Epithelial cell of prostate (primary cell): Measurements from ENCODE around the gene RXFP2.

Experiments used
- DNase-seq: peaks from one replicate; pipeline ENCODE4 v3.0.0-alpha.2; 2011; ENCODE audit warnings: low read depth, low spot score
- H3K27ac ChIP-seq: fragments of 450-650 bp; 2 replicates; pipeline ENCODE4 v1.5.1; 2017; ENCODE audit warnings: mild to moderate bottlenecking

RXFP2 gene, protein sequence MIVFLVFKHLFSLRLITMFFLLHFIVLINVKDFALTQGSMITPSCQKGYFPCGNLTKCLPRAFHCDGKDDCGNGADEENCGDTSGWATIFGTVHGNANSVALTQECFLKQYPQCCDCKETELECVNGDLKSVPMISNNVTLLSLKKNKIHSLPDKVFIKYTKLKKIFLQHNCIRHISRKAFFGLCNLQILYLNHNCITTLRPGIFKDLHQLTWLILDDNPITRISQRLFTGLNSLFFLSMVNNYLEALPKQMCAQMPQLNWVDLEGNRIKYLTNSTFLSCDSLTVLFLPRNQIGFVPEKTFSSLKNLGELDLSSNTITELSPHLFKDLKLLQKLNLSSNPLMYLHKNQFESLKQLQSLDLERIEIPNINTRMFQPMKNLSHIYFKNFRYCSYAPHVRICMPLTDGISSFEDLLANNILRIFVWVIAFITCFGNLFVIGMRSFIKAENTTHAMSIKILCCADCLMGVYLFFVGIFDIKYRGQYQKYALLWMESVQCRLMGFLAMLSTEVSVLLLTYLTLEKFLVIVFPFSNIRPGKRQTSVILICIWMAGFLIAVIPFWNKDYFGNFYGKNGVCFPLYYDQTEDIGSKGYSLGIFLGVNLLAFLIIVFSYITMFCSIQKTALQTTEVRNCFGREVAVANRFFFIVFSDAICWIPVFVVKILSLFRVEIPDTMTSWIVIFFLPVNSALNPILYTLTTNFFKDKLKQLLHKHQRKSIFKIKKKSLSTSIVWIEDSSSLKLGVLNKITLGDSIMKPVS

DNA sequence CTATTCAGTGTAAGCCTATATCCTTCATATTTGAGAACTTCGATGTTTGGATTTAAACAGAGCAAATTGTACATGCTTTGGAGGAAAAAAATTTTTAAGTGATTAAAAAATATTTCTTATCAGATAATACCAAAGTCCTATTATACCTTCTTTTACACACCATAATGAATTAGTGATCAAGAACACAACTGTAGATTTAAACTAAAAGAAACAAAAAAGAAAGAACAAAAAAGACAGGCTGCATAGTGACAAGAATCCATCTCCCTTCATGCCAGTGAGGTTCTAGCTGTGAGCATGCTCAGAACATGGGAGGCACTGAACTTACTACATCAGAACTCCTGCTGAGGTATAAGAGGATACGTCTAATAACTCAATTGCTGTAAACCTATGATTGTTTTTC is at the start of gene RXFP2:
Gene RXFP2 (plus strand): TSS at position 301 of the 400 bp plus-strand sequence. CDS start 87 bp downstream, at position 388.
- DNase-seq = no peak

DNA sequence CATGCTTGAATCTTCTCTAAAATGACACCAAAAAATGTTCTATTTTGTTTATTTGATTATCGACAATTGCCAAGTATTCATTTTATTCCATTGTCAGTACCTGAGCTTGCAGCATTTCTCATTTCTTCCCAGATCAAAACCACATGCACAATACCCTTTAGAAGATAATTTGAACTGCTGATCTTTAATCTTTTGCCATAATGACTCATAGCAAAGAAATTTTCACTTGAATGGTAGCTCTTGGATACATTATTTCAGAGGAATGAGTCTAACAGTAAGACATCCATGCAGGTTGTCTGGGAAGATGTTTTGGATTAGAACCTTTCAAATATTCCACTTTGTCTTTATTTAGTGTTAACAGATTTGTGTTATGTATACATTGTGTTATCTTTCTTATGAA is 42.0 kb upstream of the RXFP2 start:
- DNase-seq = no peak
- no peak overlapping the region for H3K27ac ChIP-seq

More for the DNA sequence above, at the start of gene RXFP2:
- H3K27ac ChIP-seq = no peak within 1 kb of the TSS

DNA sequence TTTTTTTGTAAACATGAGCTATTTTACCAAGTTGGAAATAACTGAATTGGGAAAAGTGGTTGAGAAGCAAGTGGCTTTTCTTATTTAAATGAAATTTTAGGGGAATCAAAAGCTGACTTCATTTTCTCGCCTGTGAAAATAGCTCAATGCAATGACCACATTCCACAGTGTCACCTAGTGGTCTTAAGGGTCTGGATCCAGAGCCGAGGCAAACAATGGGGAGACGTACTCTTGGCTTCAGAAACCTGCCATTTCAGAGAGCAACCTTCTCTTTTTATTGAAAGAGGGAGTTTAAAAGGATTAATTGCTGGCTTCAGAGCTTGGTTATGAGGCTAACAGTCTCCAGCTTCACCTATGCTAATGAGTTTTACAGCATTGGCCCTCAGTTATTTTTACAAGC is 39.7 kb upstream of the RXFP2 start:
- no peak overlapping the region for H3K27ac ChIP-seq
- no peak for DNase-seq

DNA sequence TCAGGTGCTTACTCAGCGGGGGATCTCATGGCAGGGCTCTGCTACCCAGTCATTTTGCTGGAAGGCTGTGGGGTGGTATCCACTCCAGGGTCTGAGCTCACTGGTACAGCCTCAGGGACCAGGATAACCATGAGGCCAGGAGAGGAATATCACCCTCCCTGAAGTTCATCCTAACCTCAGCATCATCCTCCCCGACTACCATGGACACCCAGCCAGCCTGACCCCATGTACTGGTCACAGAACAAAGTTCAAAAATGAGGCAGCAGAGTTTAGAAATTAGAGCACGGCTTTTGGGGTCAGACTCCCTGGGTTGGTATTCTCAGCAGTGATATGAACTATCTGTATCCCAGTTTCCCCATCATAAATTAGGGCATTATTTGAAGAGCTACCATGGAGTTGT is 35.5 kb upstream of the RXFP2 start:
- no peak for DNase-seq
- H3K27ac ChIP-seq = no peak overlapping the region

DNA sequence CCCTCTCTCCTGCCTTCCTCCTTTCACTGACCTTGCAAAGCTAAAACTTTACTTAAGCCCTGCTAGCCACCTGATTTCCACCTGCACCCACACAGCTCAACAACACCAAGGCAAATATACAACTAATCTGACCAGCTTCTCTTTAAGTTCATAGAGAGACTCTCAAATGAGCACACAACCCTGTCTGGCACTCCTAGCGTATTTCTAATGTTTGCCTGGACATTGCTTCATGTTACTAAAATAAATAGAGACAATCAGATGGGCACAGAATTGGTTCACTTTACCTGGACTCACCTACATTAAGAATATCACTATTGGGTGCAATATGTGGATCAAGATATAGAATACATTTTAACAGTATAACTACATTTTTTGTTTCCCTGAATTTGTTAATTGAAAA is 33.2 kb upstream of the RXFP2 start:
- no peak overlapping the region for H3K27ac ChIP-seq
- no peak for DNase-seq

DNA sequence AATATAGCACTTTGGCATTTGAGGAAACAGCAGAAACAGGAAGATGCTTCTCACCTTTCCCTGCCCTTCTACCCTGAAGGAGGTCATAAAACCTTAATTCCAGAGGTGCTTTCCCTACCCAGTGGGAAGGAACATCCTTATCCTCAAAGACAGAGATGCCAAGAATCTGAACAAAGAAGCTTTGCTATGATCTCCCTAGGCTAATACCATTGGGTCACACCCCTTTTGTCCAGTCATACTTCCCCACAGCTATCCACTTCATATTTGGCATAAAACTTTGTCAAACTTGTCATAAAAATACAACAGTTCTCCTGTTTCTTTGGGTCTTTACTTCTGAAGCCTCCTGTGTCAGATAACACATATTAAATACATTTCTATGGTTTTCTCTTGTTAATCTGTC is 21.7 kb upstream of the RXFP2 start:
- DNase-seq = no peak
- no peak overlapping the region for H3K27ac ChIP-seq

DNA sequence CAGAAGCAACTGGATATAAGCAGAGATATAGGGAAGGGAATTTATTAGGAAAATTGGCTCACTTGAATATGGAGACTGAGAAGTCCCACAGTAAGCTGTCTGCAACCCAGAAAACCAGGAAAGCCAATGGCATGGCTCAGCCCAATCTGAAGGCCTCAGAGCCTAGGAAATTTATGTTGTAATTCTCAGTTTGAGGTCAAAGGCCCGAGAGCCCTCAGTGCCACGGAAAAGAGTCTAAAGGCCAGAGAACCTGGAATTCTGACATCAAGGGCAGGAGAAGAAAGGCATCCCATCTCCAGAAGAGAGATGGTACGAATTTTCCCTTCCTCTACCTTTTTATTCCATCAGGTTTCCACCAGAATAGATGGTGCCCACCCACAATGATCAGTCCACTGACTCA is 20.1 kb upstream of the RXFP2 start:
- DNase-seq = no peak
- no peak overlapping the region for H3K27ac ChIP-seq

DNA sequence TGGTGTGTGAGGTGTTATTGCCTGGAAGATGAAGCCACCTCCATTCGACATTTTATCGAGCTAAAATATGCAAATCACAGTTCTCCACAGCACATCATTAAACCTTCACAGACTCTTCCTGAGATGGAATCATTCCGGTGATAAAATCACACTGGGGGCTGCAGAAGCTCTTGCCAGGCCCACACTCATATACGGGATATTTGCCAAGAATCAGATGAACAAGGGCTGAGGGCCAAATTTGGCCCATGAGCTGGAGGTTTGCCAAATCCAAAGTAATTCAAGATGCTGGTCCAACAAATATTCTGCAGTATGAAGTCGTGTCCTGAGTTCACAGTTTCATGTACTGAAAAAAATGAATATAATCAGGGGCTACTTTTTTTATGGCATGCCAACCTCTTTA is 16.7 kb upstream of the RXFP2 start:
- no peak for DNase-seq
- H3K27ac ChIP-seq = no peak overlapping the region

DNA sequence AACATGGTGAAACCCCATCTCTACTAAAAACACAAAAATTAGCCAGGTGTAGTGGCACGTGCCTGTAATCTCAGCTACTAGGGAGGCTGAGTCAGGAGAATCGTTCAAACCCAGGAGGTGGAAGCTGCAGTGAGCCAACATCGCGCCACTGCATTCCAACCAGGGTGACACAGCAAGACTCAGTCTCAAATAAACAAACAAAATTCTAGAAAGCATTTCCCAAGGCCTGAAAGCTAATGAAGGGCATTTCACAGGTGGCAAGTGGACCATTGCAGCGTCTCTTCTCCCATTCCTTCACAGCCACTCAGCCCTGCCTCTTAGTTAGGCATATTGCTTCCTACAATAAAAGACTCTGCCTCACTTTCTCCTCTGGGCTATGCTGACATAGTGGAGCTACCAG is 13.5 kb upstream of the RXFP2 start:
- no peak for DNase-seq
- no peak overlapping the region for H3K27ac ChIP-seq

DNA sequence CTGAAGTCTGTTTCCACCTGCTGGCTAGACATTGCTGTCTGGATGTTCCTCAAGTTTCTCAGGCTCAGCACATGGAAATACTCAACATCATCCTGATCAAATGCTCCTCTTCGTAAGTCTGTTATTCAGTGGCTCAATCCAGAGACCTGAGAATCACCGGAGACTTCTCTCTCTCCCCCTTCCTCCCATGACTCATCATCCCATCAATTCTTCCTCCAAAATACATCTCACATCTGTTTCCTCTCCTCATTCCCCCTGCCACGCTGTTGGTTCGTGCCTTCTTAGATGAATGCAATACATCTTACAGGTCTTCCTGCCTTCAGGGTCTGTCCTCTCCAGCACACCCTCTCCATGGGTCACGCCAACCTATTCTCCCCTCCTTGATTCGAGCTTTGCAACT is 7.4 kb upstream of the RXFP2 start:
- no peak for DNase-seq
- H3K27ac ChIP-seq = no peak overlapping the region

DNA sequence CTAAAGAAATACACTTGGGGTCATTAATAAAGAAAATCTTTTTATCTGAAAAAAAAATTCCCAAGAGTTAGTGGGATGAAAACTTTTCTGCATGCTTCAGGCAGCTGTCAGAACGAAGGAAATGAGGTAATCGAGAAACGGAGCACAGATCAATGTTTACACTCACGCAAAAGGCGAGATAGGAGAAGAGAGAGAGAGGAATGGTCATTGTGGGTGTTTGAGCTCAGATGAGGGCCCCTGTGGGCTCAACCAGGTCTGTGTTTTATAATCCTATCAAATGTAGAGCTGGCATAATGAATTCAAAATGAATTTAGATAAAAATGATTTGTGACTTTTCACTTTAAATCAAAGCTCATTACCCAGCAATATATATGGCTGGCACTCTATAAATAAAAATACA is 6.3 kb upstream of the RXFP2 start:
- no peak for DNase-seq
- H3K27ac ChIP-seq = no peak overlapping the region

DNA sequence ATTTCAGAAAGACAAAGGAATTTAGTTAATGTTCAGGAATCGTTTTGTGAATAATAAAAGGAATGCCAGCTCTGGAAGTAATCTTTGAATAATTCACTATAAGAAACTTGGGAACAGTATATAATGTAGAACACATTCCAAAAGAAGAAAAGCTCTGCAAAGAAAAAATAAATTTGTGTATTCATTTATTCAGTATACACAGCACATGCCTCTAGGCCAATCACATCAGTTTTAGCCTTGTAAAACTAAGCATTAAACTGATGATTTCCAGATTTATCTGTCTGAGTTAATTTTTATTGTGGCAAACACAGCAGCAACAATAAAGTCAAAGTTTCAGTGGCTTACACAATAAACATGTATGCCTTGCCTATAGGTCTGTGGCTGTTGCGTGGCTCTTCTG is 5.7 kb upstream of the RXFP2 start:
- no peak for DNase-seq
- H3K27ac ChIP-seq = no peak overlapping the region

DNA sequence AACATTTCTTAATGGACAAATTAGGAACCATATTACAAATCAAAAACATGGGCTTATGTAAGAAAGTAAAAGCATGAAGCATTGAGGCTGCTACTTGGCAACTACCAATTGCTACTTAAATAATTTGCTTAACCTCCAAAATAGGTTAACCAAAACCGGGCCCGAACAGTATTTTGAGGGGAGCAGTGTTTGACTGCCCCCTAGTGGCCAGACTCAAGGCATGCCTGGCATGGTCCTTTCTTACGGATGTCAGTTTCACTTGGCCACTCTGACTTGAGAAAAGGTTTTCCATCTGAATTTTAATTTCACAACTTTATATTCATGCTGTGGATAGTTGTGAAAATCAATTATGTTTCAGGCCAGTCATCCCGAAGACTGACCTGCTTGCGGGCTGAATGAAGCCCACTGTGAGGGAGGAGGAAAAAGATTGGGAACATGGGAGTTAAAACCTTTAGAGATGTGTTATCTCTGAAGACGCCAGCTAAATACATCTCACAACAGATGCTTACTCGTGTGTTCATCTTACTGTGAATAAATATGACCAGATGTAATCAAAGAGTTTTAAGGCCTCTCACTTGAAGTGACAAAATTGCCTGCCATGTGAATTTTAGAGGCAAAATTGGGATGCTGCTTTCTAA is 2.9 kb downstream of the RXFP2 start:
- no peak for DNase-seq
- H3K27ac ChIP-seq = no peak overlapping the region

DNA sequence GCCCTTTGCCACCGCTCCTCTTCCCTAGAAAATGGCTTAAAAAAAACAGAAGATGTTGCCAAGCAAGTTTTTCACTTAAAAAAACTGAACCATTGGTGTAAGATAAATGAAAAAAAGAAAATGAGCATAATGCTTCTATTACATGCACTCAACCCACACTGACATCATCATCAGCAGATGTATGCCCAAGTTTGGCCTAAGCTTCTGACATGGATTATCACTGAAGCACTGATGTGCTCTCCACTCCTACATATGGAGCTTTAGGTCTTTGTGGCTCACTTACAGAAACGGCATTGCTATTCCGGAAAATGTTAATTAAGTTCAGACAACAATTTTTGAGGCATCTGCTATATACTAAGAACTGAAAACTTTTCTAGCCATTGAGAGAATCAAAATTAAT is 8.0 kb downstream of the RXFP2 start:
- H3K27ac ChIP-seq = no peak overlapping the region
- no peak for DNase-seq

DNA sequence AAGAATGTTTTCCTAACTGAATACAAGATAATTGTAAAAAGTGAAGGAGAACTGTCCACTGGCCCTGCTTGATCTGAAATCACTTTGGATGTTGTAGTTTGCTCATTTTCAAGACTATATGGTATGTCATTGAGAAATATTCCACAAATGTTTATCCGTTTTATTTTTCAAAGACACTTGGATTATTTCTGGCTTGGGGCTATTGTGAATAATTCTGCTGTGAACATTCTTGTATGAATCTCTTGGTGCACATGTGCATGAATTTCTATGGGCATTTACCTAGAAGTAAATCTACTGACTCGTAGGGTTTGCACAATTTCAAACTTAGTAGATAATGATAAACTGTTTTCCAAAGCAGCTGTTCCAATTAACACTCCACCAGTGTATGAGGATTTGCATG is 8.6 kb downstream of the RXFP2 start:
- DNase-seq = no peak
- H3K27ac ChIP-seq = no peak overlapping the region

DNA sequence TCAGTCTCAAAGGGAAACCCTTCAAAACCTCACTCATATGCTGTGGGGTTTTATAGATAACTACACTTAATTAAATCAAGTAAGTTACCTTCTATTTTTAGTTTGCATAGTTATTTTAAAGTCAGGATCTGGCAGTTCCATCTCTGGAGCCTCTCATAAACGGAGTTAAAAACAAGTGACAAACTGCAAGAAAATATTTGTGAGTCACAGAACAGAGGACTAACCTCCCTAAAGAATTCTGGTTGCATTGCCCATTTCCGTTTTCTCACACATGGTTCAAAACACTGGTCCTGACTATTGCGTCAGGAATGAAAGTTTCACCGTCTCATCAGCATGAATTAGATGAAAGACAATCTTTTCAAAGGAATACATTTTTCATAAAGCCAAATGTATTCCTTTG is 10.6 kb downstream of the RXFP2 start:
- DNase-seq = no peak
- peak overlapping the region; percentile 60 for H3K27ac ChIP-seq

DNA sequence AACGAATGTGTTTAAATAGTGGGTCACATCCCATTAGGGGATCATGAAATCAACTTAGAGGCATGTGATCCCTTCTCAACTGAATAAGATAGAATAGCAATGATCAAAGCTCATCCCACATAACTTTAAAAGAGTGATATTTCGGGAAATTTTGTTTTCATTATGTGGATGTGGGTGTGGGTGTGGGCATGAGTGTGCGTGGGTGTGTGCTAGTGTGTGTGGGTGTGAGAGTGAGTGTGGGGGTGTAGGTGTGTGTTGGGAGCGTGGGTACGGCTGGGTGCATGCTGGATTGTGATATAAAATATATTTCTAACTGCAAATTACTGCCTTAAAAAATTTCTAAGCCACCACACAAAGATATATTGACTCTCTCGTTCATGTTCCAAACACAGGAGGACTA is 15.9 kb downstream of the RXFP2 start:
- no peak for DNase-seq
- no peak overlapping the region for H3K27ac ChIP-seq

DNA sequence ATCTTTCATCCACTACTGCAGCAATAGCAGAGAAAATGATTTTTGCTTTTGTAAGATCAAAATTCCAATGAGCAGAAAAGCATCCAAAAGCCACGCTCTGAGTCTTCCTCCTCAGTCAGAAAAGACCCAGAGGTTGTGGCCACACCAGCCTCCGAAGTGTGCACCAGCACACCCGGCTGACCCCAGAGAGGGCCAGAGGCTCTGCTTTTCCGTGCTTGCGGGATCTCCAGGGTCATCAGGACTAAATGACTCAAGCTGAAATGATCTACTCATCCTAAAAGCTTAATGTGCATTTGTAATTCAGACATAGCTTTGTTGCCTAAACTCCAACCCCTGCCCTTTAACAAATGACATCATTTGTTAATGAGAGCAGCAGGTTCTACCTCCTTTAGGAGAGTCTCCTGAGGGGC is 16.5 kb downstream of the RXFP2 start:
- no peak overlapping the region for H3K27ac ChIP-seq
- DNase-seq = no peak

DNA sequence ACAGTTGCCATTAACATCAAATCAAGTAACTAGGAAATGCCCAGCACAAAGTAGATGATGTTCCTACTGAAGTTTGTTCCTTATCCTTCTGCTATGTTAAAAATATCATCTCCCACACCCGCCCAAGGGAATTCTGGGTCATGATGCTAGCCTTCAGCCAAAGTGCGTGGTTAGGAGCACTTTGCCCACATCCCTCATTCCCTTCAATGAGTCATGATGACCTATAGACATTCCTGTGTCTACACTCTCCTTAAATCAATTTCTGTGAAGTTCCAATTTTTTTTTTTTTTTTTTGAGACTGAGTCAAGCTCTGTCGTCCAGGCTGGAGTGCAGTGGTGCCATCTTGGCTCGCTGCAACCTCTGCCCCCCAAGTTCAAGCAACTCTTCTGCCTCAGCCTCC is 17.0 kb downstream of the RXFP2 start:
- H3K27ac ChIP-seq = no peak overlapping the region
- no peak for DNase-seq

DNA sequence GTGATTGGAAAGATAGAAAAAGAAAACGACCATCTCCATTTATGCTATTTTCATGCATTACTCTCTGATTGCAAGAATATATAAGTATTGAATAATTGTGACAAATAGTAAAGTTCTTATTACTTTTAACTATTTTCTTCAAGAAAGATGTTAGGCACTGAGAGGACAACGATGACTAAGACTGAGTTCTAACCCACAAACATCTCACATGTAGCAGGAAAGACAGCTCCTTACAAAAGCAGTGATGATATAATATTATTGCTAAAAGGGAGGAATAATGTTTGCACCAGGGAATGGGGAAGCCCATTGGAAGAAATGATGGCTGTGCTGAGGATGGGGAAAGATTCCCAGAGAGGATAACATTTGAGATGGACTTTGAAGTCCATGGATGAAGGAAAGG is 22.6 kb downstream of the RXFP2 start:
- DNase-seq = no peak
- H3K27ac ChIP-seq = no peak overlapping the region

DNA sequence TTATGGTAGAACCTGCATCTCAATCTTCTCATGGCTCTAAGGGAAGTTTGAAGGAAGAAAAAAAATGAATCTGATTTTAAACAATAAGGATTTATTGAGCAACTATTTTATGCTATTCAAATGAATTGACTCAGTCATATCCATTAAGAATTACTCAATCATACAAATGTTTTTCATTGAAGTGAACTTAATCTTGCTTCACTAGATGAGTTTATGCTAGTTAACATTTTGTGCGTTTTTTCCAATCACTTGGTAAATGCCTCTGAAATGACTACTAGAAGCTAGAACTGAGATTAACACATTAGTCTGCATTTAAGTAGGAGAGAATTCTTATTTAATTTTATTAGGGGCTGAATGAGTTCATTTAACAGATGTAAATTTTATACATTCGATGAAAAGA is 25.2 kb downstream of the RXFP2 start:
- H3K27ac ChIP-seq = no peak overlapping the region
- DNase-seq = no peak
